Renal cortical epithelial cell (primary cell): ENCODE results near the gene GON7. TPM values are rescaled to one million over a fixed set of nuclear protein-coding genes. Genes with fewer than 3 reads are reported as not detected.
"Not testable (repeated sequence)": the region's sequence is repeated elsewhere in the genome, so short reads cannot be mapped to it uniquely, and the experiment has no call there.

ENCODE experiments used
- DNase-seq: peaks from one replicate; pipeline ENCODE4 v3.0.0-alpha.2; 2011; ENCODE audit warnings: low read depth
- total RNA-seq: library from RNA; depleted of rRNA; stranded (reverse); fragments of >200 nt; gene quantifications from 2 replicates; pipeline ENCODE4 v1.2.3, GENCODE V29; 2014

Gene GON7
- total RNA-seq, 1 donor from 2014 or later, result 28.4 TPM

- not testable (repeated sequence) for DNase-seq
These were observed 47.1 kb downstream of the GON7 start for GRCh38 chr14:93159625-93160352.

- DNase-seq, result not testable (repeated sequence)
These were observed 48.5 kb downstream of the GON7 start for GRCh38 chr14:93158349-93158748.

DNA sequence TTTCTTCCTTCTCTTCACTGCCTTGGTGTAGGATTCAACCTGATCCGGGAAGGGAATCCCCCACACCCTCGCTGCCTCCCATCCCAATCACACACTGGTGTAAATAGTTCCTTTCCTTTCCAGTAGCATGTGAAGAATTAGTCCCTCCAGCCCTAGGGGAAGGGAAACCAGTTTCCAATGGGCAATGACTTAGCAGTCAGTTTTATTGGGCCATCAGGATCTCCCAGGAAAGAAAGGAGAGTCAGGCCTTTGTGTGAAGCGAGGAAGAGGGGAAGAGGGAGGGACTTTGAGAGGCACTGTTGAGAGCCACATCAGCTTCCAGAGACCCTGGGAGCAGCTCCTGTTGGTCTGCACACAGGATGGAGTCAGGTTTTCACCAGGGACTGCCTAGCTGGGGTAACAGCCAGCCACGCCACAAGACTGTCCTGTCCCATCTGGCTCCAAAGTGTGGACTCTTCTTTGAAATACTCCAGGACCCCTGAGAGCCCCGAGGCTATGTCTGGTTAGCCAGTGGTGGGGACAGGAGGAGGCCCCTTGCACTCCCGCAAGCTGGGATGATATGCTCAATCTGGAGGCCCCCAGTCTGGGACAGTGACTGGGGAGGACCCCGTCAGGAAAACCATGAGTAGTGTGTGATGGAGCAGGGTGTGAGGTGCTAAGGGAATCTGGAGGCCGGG is 50.0 kb downstream of the GON7 start:
- DNase-seq, result no peak

DNA sequence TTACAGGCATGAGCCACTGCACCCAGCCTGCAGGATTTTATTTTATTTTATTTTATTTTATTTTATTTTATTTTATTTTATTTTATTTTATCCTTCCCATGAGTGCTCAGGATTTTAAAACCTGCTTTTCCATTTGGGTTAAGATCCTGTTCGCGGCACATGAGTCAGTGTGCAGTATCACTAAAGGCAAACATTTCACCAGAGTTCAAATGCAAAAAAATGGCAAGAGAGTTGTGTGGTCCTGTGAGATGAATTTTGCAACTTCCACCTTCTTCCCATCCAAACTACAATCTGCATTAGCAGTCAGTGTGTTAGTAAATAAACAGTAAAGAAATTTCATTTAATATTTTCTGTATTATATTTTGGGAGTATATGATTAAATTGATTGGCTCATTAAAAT is 51.2 kb downstream of the GON7 start:
- no peak for DNase-seq

GRCh38 chr14:93153121-93153520 is 53.7 kb downstream of the GON7 start:
- DNase-seq, result peak; percentile 20

Other genes starting within 250 kb of the GON7 start
- 24.7 and 52.5 TPM in 2 replicates for gene ITPK1, start 91.1 kb downstream of the GON7 start, total RNA-seq
- 51.2 and 69.6 TPM in 2 replicates for gene MOAP1, start 22.2 kb downstream of the GON7 start, total RNA-seq
- gene LYSET, start 21.7 kb downstream of the GON7 start, total RNA-seq, result 8.7 and 15.9 TPM in 2 replicates
- 14.8 and 26.5 TPM in 2 replicates for gene UBR7, start 191 bp upstream of the GON7 start, total RNA-seq
- gene BTBD7, start 126.0 kb upstream of the GON7 start, total RNA-seq, result 49.0 and 81.6 TPM in 2 replicates
- 0.60 TPM in 1 of 2 replicates, not detected in the other for gene COX8C, start 140.1 kb upstream of the GON7 start, total RNA-seq
- gene UNC79, start 223.9 kb upstream of the GON7 start, total RNA-seq, result under 0.01 and 0.50 TPM in 2 replicates